ENCODE results near the gene ASMT.

DNA sequence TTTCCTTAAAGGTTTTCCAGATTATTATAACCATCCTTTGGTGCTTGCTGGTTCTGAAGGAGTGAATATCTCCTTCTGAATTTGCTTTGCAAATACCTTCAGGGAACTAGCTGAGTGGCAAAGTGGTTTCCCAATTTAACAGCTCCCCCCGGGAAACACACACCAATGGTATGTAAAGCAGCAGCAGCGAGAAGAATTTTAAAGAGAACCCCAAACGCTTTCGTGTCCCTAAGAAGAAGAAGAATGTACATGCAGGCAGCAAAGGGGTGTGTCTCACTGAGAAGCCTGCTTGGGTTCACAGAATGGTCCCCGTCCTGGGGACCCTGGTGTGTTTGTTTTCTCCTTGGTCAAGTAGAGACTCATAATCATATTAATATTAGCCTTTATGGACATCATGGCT, 27.7 kb upstream of the ASMT start:
- TF ChIP-seq, protein P1, sequence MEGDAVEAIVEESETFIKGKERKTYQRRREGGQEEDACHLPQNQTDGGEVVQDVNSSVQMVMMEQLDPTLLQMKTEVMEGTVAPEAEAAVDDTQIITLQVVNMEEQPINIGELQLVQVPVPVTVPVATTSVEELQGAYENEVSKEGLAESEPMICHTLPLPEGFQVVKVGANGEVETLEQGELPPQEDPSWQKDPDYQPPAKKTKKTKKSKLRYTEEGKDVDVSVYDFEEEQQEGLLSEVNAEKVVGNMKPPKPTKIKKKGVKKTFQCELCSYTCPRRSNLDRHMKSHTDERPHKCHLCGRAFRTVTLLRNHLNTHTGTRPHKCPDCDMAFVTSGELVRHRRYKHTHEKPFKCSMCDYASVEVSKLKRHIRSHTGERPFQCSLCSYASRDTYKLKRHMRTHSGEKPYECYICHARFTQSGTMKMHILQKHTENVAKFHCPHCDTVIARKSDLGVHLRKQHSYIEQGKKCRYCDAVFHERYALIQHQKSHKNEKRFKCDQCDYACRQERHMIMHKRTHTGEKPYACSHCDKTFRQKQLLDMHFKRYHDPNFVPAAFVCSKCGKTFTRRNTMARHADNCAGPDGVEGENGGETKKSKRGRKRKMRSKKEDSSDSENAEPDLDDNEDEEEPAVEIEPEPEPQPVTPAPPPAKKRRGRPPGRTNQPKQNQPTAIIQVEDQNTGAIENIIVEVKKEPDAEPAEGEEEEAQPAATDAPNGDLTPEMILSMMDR (conservative IDR thresholded peaks at IDR 0.05), result no peak
- TF ChIP-seq ZFX (IDR thresholded peaks at IDR 0.05), result no peak
